SK-N-SH (cell line): ENCODE data around the gene ZNF346.

Source experiments
- CHD2 ChIP-seq: fragments of 150-350 bp; IDR thresholded peaks from 2 replicates; pipeline ENCODE4 v1.6.1; 2018; ENCODE audit warnings: low read length; ENCODE audit not compliant: partially characterized antibody
- CTCF ChIP-seq: fragments of 200-600 bp; sonication (generic); IDR thresholded peaks from 2 replicates; pipeline ENCODE4 v1.6.1; 2017; ENCODE audit warnings: antibody characterized with exemption, mild to moderate bottlenecking, moderate library complexity
- EP300 ChIP-seq, 2 experiments: IDR thresholded peaks; 2 replicates each; pipeline versions ENCODE4 v1.4.0 to v1.6.1; 2012; ENCODE audit warnings: borderline replicate concordance in 1 of 2, low read depth in 1 of 2, low read length in 1 of 2
- EZH2phosphoT487 ChIP-seq: fragments of 200-600 bp; sonication (generic); IDR thresholded peaks from 2 replicates; pipeline ENCODE4 v1.6.1; 2017; ENCODE audit warnings: low read depth, mixed run types, mild to moderate bottlenecking, antibody characterized with exemption, moderate library complexity, borderline replicate concordance
- JUND ChIP-seq: IDR thresholded peaks from 2 replicates; pipeline ENCODE4 v1.4.0; 2012
- MAX ChIP-seq: IDR thresholded peaks from 2 replicates; pipeline ENCODE4 v1.4.0; 2012; ENCODE audit warnings: low read depth
- NRF1 ChIP-seq: IDR thresholded peaks from 2 replicates; pipeline ENCODE4 v1.6.1; 2012; ENCODE audit warnings: low read depth, mild to moderate bottlenecking, low read length
- RXRA ChIP-seq: IDR thresholded peaks from 2 replicates; pipeline ENCODE4 v1.4.0; 2012; ENCODE audit warnings: low read depth, mild to moderate bottlenecking, borderline replicate concordance
- TAF1 ChIP-seq: IDR thresholded peaks from 2 replicates; pipeline ENCODE4 v1.6.1; 2012; ENCODE audit warnings: low read depth, mild to moderate bottlenecking, low read length, moderate library complexity, borderline replicate concordance
- USF2 ChIP-seq: fragments of 150-350 bp; IDR thresholded peaks from 2 replicates; pipeline ENCODE4 v1.6.1; 2017; ENCODE audit warnings: antibody characterized with exemption, low read length, low read depth, borderline replicate concordance

GRCh38 chr5:177093803-177094202, 71.3 kb downstream of the ZNF346 start:
- TF ChIP-seq CTCF, result no peak
- TF ChIP-seq RXRA, result no peak
- TF ChIP-seq USF2, result no peak
- TF ChIP-seq CHD2, result no peak
- TF ChIP-seq NRF1, result no peak
- no peak for TF ChIP-seq MAX
- TF ChIP-seq EP300 (IDR thresholded peaks at IDR 0.05; ENCODE audit: borderline replicate concordance in 1 of 2, low read depth in 1 of 2, low read length in 1 of 2), result no peak
- TF ChIP-seq EZH2phosphoT487, result no peak
- no peak for TF ChIP-seq JUND
- TF ChIP-seq TAF1, result no peak
